GM23338 (cell line): ENCODE data around the gene PRSS56.

Experiments used
- EZH2 ChIP-seq: fragments of 200-600 bp; sonication (generic); IDR thresholded peaks from one replicate; pipeline ENCODE4 v1.8.0; 2017; ENCODE audit warnings: antibody characterized with exemption, mild to moderate bottlenecking, low read depth; ENCODE audit not compliant: unreplicated experiment
- POLR2AphosphoS5 ChIP-seq: IDR thresholded peaks from 2 replicates; pipeline ENCODE4 v1.6.1; 2016; ENCODE audit warnings: antibody characterized with exemption, low read depth
- TF ChIP-seq, protein P1 (sequence below), 2 experiments: fragments of 200-600 bp in 1 of 2; sonication (generic) in 1 of 2; conservative IDR thresholded peaks; 2 replicates each; pipeline versions ENCODE4 v1.5.1 to v1.6.1; 2016 to 2017; ENCODE audit warnings: antibody characterized with exemption in 2 of 2, low read depth in 2 of 2, mild to moderate bottlenecking in 2 of 2, moderate library complexity in 1 of 2

DNA sequence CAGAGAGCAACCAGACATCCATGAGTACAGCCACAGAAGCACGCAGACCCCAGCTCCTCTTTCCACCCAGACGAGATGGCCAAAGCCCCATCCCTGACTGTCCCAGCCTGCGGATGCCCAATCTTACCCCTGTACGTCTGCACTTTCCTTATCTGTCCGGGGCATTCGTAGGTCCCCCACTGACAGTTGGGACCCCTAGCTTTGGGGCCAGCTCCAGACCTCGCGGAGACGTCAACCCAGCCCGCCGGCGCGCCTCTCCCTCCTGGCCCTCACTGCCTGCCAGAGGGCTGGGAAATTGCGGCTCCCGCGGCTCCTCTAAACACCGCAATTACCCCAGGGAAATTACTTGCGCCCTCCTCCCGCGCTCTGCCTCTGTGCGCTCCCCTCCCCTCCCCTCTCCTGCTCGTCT is 34.8 kb upstream of the PRSS56 start:
- TF ChIP-seq, protein P1, sequence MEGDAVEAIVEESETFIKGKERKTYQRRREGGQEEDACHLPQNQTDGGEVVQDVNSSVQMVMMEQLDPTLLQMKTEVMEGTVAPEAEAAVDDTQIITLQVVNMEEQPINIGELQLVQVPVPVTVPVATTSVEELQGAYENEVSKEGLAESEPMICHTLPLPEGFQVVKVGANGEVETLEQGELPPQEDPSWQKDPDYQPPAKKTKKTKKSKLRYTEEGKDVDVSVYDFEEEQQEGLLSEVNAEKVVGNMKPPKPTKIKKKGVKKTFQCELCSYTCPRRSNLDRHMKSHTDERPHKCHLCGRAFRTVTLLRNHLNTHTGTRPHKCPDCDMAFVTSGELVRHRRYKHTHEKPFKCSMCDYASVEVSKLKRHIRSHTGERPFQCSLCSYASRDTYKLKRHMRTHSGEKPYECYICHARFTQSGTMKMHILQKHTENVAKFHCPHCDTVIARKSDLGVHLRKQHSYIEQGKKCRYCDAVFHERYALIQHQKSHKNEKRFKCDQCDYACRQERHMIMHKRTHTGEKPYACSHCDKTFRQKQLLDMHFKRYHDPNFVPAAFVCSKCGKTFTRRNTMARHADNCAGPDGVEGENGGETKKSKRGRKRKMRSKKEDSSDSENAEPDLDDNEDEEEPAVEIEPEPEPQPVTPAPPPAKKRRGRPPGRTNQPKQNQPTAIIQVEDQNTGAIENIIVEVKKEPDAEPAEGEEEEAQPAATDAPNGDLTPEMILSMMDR (conservative IDR thresholded peaks at IDR 0.05; ENCODE audit: low read depth in 2 of 2), result no peak
- TF ChIP-seq POLR2AphosphoS5 (no peak), EZH2 (no peak)
